Midbrain (tissue), 1 donor: ENCODE measurements around the gene SLC13A2.
"Not testable (repeated sequence)": the region's sequence is repeated elsewhere in the genome, so short reads cannot be mapped to it uniquely, and the experiment has no call there.

ENCODE experiments used
- DNase-seq: peaks from one replicate; lab custom pipeline; 2025; lab: John Stamatoyannopoulos, UW

The SLC13A2 gene

DNA sequence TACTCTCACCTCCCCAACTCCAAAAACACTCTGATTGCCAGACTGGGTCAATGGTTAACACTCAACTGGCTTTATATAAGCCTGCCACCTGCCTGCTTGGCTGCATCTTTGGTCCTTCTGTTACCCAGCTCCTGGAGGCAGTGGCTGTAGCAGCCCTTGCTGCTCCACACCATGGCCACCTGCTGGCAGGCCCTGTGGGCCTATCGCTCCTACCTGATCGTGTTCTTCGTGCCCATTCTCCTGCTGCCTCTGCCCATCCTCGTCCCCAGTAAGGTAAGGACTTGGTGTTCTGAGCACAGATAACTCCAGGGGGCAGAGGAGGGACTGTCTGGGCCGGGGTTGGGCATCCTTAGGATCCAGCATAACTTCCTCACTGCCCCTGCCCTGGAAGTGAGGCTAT, at the start of gene SLC13A2:
Gene SLC13A2, plus strand, starts transcription at position 103 of the 400 bp plus-strand sequence. Its CDS starts 69 bp downstream, at position 172.
- no peak for DNase-seq

- DNase-seq, result no peak
Observed at GRCh38 chr17:28425206-28425605, 48.2 kb upstream of the SLC13A2 start.

DNA sequence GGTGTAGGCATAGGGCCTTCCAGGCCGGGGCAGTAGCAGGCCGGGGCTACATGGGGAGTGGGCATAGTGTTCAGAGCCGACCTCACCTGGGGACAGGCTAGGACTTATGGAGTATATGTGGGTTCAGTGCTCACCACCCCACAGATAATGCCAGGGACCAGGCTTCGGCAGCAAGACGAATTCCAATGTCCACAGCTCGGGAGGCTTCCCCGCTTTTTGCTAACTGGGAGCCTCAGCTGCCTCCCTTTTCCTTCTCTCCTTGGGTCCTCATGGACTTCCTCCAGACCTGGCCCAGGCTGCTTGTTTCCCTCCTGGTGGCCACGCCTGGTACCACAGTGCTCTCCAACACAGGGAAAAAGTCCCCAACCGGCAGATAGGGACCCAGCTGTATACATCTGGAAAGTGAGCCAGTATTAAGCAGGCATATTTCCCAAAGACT, 47.3 kb upstream of the SLC13A2 start:
- DNase-seq, result no peak

DNA sequence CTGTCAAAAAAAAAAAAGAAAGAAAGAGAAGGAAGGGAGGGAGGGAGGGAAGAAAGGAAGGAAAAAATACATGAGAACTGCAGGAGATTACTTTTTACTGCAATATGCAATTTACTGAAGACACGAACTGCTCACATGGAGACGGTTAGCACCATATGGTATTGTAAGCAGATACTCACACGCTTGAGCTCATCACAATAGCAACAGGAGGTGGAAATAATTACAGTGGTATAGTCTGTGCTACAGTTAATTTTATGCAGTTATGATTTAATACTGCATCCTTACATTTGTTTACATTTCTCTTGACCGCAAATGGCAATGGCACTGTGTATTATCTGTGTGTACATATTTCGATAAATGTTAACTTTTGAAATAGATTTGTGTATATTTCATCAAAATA, 46.1 kb upstream of the SLC13A2 start:
- DNase-seq, result no peak

- not testable (repeated sequence) for DNase-seq
Observed at GRCh38 chr17:28427982-28428381, 45.5 kb upstream of the SLC13A2 start.

DNA sequence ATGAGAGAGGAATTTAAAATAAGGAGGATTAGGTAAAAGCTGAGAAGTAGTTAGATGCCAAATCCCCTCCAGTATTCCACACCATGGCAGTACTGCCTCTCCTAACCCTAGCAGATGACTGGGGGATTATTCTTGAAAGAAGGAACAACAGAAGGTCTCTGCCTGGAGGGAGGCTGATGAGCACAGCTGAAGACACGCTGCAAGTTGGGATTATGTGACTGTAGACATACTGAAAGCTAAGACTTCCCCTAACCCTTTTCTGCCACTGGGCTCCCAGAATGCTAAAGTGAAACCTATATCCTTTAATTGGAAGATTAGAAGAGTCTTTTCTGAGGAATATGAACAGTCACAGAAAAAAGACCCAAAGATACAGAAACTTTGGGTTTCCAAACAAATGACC, 39.7 kb upstream of the SLC13A2 start:
- no peak for DNase-seq

DNA sequence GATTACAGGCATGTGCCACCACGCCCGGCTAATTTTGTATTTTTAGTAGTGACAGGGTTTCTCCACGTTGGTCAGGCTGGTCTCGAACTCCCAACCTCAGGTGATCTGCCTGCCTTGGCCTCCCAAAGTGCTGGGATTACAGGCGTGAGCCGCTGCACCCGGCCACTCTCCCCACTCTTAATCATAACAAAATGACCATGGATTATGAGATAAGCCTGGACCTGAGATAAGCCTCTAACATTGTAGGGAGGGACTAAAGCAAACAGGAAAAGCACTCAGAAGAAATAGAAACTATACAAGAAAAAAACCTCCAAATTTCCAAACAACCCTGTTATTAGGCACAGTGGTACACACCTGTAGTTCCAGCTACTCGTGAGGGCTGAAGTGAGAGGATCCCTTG, 39.1 kb upstream of the SLC13A2 start:
- not testable (repeated sequence) for DNase-seq

GRCh38 chr17:28443901-28444638, 29.4 kb upstream of the SLC13A2 start:
- no peak for DNase-seq

DNA sequence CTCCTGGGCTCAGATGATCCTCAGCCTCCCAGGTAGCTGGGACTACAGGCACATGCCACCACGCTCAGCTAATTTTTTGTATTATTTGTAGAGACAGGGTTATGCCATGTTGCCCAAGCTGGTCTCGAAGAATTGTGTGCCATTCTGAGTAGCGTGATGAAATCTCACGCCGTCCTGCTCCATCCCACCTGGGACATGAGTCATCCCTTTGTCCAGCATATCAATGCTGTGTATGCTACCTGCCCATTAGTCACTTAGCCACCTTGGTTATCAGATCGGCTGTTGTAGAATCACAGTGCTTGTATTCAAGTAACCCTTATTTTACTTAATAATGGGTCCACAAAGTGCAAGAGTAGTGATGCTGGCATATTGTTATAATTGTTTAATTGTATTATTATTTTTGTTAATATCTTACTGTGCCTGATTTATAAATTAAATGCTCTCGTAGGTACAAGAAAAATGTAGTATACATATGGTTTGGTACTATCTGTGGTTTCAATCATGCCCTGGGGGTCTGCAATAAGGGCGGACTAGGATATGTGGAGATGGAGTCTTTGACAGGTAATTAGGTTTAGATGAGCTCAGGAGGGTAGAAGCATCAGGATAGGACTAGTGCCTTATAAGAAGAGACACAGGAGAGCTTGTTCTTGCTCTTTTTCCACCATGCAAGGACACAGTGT, 26.6 kb upstream of the SLC13A2 start:
- DNase-seq, result no peak

DNA sequence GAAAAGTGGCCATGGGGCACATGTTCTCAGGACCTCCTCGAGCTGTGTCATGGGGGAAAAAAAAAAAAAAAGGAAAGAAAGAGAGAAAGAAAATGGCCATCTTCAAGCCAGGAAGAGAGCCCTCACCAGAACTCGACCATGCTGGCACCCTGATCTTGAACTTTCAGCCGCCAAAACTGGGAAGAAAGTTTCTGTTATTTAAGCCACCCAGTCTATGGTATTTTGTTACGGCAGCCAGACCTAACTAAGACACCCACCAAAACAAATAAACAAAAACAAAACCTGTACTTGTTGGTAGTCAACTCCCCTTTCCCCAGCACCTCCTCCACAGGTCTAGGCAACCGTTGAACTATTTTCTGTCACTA, 26.1 kb upstream of the SLC13A2 start:
- DNase-seq, result no peak

- no peak for DNase-seq
Observed at GRCh38 chr17:28449859-28450258, 23.6 kb upstream of the SLC13A2 start.

GRCh38 chr17:28457890-28458289, 15.6 kb upstream of the SLC13A2 start:
- no peak for DNase-seq

GRCh38 chr17:28458881-28459280, 14.6 kb upstream of the SLC13A2 start:
- DNase-seq, result not testable (repeated sequence)

- DNase-seq, result no peak
Observed at GRCh38 chr17:28460901-28461300, 12.5 kb upstream of the SLC13A2 start.

GRCh38 chr17:28466001-28466400, 7.4 kb upstream of the SLC13A2 start:
- no peak for DNase-seq

GRCh38 chr17:28466521-28467048, 6.9 kb upstream of the SLC13A2 start:
- no peak for DNase-seq

DNA sequence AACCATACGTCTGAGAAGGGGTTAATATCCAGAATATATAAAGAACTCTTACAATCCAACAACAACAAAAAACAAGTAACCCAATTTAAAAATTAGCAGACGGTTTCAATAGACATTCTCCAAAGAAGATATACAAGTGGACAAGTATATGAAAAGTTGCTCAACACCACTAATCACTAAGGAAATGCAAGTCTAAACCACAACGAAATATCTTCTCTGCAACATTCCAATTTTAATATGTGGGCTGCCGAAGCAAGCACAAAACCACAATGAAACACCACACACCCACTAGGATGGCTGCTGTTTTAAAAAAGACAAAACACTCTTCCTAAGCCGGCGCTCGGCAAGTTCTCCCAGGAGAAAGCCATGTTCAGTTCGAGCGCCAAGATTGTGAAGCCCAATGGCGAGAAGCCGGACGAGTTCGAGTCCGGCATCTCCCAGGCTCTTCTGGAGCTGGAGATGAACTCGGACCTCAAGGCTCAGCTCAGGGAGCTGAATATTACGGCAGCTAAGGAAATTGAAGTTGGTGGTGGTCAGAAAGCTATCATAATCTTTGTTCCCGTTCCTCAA, 5.9 kb upstream of the SLC13A2 start:
- no peak for DNase-seq

DNA sequence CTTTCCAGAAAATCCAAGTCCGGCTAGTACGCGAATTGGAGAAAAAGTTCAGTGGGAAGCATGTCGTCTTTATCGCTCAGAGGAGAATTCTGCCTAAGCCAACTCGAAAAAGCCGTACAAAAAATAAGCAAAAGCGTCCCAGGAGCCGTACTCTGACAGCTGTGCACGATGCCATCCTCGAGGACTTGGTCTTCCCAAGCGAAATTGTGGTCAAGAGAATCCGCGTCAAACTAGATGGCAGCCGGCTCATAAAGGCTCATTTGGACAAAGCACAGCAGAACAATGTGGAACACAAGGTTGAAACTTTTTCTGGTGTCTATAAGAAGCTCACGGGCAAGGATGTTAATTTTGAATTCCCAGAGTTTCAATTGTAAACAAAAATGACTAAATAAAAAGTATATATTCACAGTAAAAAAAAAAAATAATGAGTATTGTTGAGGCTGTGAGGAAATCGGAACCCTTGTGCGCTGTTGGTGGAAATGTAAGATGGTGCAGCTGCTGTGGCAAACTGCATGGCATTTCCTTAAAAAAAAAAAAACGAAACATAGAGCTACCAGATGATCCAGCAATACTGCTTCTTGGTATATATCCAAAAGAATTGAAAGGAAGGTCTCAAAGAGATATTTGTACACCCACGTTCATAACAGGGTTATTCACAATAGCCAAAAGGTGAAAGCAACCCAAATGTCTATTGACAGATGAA, 5.3 kb upstream of the SLC13A2 start:
- not testable (repeated sequence) for DNase-seq

DNA sequence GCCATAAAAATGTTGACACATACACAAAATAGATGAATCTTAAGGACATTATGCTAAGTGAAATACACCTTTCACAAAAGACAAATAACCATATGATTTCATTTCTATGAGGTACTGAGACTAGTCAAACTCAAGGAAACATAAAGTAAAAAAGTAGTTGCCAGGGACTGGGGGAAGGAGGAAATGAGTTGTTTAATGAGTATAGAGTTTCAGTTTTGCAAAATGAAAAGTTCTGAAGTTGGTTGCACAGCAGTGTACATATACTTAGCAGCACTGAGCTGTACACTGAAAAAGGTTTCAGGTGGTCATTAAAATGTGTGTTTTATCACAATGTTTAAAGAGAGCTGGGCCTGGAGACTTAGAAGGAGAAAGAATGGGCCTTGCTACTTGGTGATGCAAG, 4.7 kb upstream of the SLC13A2 start:
- no peak for DNase-seq

DNA sequence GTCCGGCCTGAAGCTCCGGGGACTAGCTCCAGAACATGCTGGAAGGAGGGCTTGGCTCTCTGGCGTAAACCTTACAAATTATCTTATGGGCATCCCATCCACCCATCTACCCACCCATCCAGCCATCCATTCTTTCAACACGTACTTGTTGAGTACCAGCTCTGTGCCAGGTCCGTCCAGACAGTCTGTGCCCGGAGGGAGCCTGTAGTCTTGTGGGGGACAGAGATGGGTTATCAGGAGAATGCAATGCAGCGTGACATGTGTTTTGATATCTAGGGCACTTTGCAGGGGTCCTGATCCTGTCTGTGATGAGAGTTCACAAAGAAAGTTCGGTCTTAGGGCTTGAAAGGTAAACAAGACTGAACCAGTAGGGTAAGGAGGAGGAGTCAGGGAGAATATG, 4.1 kb upstream of the SLC13A2 start:
- no peak for DNase-seq

GRCh38 chr17:28470266-28470913, 3.1 kb upstream of the SLC13A2 start:
- DNase-seq, result no peak

GRCh38 chr17:28470914-28471366, 2.5 kb upstream of the SLC13A2 start:
- no peak for DNase-seq
